Activated CD4-positive, alpha-beta T cell treated with anti-CD3 and anti-CD28 coated beads, Interleukin-2, Interleukin-6, amounts not matched to agents 100 ng/mL and 50 ng/mL, durations not matched to agents 16 hours and 8 hours (primary cell): ENCODE measurements around the gene VGF.

Experiments used
- DNase-seq: peaks from one replicate; pipeline ENCODE4 v3.0.0-alpha.2; 2020

The VGF gene

GRCh38 chr7:101165958-101166647, 734 bp upstream of the VGF start:
- no peak for DNase-seq

GRCh38 chr7:101164071-101164840, 1.1 kb downstream of the VGF start:
- DNase-seq, result no peak

GRCh38 chr7:101163279-101164070, 1.9 kb downstream of the VGF start:
- DNase-seq, result peak; percentile 61

- peak; percentile 56 for DNase-seq
Observed at GRCh38 chr7:101162551-101163278, 2.7 kb downstream of the VGF start.

- no peak for DNase-seq
Observed at GRCh38 chr7:101161692-101162471, 3.5 kb downstream of the VGF start.

- no peak for DNase-seq
Observed at GRCh38 chr7:101160910-101161309, 4.5 kb downstream of the VGF start.

- no peak for DNase-seq
Observed at GRCh38 chr7:101159696-101160674, 5.4 kb downstream of the VGF start.

- no peak for DNase-seq
Observed at GRCh38 chr7:101156866-101157589, 8.3 kb downstream of the VGF start.

GRCh38 chr7:101156277-101156676, 9.1 kb downstream of the VGF start:
- DNase-seq, result no peak

- DNase-seq, result no peak
Observed at GRCh38 chr7:101155303-101155702, 10.1 kb downstream of the VGF start.

GRCh38 chr7:101154693-101155102, 10.7 kb downstream of the VGF start:
- no peak for DNase-seq

- DNase-seq, result peak; percentile 97
Observed at GRCh38 chr7:101153969-101154692, 11.2 kb downstream of the VGF start, which contains the start of gene AP1S1. Gene AP1S1 (plus strand): TSS chr7:101154476. CDS start chr7:101154515, 39 bp downstream.

- DNase-seq, result no peak
Observed at GRCh38 chr7:101151908-101152651, 13.3 kb downstream of the VGF start.

- DNase-seq, result no peak
Observed at GRCh38 chr7:101140746-101141382, 24.5 kb downstream of the VGF start.

GRCh38 chr7:101140339-101140699, 25.1 kb downstream of the VGF start:
- no peak for DNase-seq

- peak; percentile 92 for DNase-seq
Observed at GRCh38 chr7:101138213-101138870, 27.0 kb downstream of the VGF start.

GRCh38 chr7:101137651-101138212, 27.6 kb downstream of the VGF start:
- DNase-seq, result no peak
